Muscle of leg (tissue), 9 donors: ENCODE results near the gene ZNF225. TPM values are rescaled to one million over a fixed set of nuclear protein-coding genes. Genes with fewer than 3 reads are reported as not detected.

ENCODE experiments used
- polyA plus RNA-seq, 8 donors: library from polyadenylated mRNA; unstranded; fragments of 120-200 nt; gene quantifications; one replicate each; pipeline versions ENCODE4 v1.2.1 to v1.2.3, GENCODE V29; 2013; ENCODE audit warnings: inconsistent platforms in 1 of 8, low replicate concordance in 1 of 8; ENCODE audit not compliant: insufficient read length in 8 of 8, insufficient read depth in 1 of 8
- total RNA-seq: library from RNA; stranded (reverse); fragments of 120-200 nt; gene quantifications from one replicate; pipeline ENCODE4 v1.2.4, GENCODE V29; 2013

Gene ZNF225
- total and polyA plus RNA-seq, 9 donors = 3.7 to 6.6 (median 4.8) TPM

Other genes with a start within 250 kb of the ZNF225 start
- gene ZNF404, start 229.4 kb upstream of the ZNF225 start, total RNA-seq = 5.0 TPM
- 1 to 10 TPM; 5.5 to 9.4 (median 6.5) TPM for gene ZNF404, start 229.4 kb upstream of the ZNF225 start, polyA plus RNA-seq
- 18.1 TPM for gene ZNF45, start 178.1 kb upstream of the ZNF225 start, total RNA-seq
- 10 to 100 TPM; 10.5 to 18.1 (median 12.9) TPM for gene ZNF45, start 178.1 kb upstream of the ZNF225 start, polyA plus RNA-seq
- gene ZNF221, start 162.2 kb upstream of the ZNF225 start, total RNA-seq = 7.6 TPM
- gene ZNF221, start 162.2 kb upstream of the ZNF225 start, polyA plus RNA-seq = 1 to 10 TPM in 7 of 8 donors, under 1 TPM in 1; 0.93 to 3.2 (median 2.8) TPM
- 9.3 TPM for gene ZNF155, start 129.2 kb upstream of the ZNF225 start, total RNA-seq
- gene ZNF155, start 129.2 kb upstream of the ZNF225 start, polyA plus RNA-seq = 1 to 10 TPM; 5.7 to 8.5 (median 6.8) TPM
- 3.8 TPM for gene ZNF230, start 110.4 kb upstream of the ZNF225 start, total RNA-seq
- gene ZNF230, start 110.4 kb upstream of the ZNF225 start, polyA plus RNA-seq = 1 to 10 TPM; 2.3 to 3.3 (median 2.6) TPM
- 5.8 TPM for gene ZNF222, start 88.0 kb upstream of the ZNF225 start, total RNA-seq
- 1 to 10 TPM; 3.6 to 5.5 (median 4.3) TPM for gene ZNF222, start 88.0 kb upstream of the ZNF225 start, polyA plus RNA-seq
- 7.4 TPM for gene ZNF223, start 61.4 kb upstream of the ZNF225 start, total RNA-seq
- 1 to 10 TPM; 3.6 to 5.1 (median 4.4) TPM for gene ZNF223, start 61.4 kb upstream of the ZNF225 start, polyA plus RNA-seq
- 3.4 TPM for gene ZNF284, start 41.2 kb upstream of the ZNF225 start, total RNA-seq
- gene ZNF284, start 41.2 kb upstream of the ZNF225 start, polyA plus RNA-seq = 1 to 10 TPM; 1.9 to 3.2 (median 2.6) TPM
- gene ZNF224, start 19.0 kb upstream of the ZNF225 start, total RNA-seq = 18.8 TPM
- 10 to 100 TPM; 10.6 to 21.4 (median 14.0) TPM for gene ZNF224, start 19.0 kb upstream of the ZNF225 start, polyA plus RNA-seq
- 13.9 TPM for gene ZNF234, start 28.2 kb downstream of the ZNF225 start, total RNA-seq
- gene ZNF234, start 28.2 kb downstream of the ZNF225 start, polyA plus RNA-seq = 1 to 10 TPM; 6.9 to 9.7 (median 7.4) TPM
- gene ZNF226, start 51.7 kb downstream of the ZNF225 start, total RNA-seq = 20.9 TPM
- gene ZNF226, start 51.7 kb downstream of the ZNF225 start, polyA plus RNA-seq = 10 to 100 TPM; 10.1 to 14.9 (median 12.1) TPM
- gene ZNF227, start 99.1 kb downstream of the ZNF225 start, total RNA-seq = 18.9 TPM
- gene ZNF227, start 99.1 kb downstream of the ZNF225 start, polyA plus RNA-seq = 10 to 100 TPM; 11.1 to 15.1 (median 12.7) TPM
- gene ZNF233, start 146.5 kb downstream of the ZNF225 start, total RNA-seq = 2.4 TPM
- 1 to 10 TPM; 1.4 to 3.5 (median 2.5) TPM for gene ZNF233, start 146.5 kb downstream of the ZNF225 start, polyA plus RNA-seq
- gene ZNF235, start 191.6 kb downstream of the ZNF225 start, total RNA-seq = 8.6 TPM
- 1 to 10 TPM; 4.3 to 6.9 (median 5.8) TPM for gene ZNF235, start 191.6 kb downstream of the ZNF225 start, polyA plus RNA-seq
- gene ZNF112, start 243.3 kb downstream of the ZNF225 start, total RNA-seq = 8.9 TPM
- gene ZNF112, start 243.3 kb downstream of the ZNF225 start, polyA plus RNA-seq = 1 to 10 TPM; 4.9 to 6.4 (median 6.0) TPM